ENCODE results near the gene TRPT1.
"Not testable (repeated sequence)": the region's sequence is repeated elsewhere in the genome, so short reads cannot be mapped to it uniquely, and the experiment has no call there.

The TRPT1 gene

DNA sequence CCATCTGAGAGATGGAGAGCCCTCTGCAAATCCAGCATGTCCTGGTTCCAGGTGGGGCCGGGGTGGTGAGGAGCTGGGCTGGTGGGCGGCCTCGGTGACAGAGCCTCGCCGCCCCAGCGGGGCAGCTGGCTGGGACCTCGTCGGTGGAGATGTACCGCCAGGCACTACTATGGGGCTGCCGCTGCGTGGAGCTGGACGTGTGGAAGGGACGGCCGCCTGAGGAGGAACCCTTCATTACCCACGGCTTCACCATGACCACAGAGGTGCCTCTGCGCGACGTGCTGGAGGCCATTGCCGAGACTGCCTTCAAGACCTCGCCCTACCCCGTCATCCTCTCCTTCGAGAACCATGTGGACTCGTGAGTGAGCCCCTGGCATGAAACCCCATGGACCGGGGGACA is 32.4 kb upstream of the TRPT1 start:
- DNase-seq, result no peak

DNA sequence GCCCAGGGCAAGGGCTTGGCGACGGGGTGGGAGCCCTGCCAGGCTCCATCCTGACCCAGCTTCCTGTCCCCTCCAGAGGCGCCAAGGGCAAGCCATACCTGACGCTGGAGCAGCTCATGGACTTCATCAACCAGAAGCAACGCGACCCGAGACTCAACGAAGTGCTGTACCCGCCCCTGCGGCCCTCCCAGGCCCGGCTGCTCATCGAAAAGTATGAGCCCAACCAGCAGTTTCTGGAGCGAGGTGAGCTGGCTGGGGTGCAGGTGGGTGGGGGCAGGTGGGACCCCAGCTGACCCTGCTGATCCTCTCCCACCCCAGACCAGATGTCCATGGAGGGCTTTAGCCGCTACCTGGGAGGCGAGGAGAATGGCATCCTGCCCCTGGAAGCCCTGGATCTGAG is 30.3 kb upstream of the TRPT1 start:
- no peak for DNase-seq

DNA sequence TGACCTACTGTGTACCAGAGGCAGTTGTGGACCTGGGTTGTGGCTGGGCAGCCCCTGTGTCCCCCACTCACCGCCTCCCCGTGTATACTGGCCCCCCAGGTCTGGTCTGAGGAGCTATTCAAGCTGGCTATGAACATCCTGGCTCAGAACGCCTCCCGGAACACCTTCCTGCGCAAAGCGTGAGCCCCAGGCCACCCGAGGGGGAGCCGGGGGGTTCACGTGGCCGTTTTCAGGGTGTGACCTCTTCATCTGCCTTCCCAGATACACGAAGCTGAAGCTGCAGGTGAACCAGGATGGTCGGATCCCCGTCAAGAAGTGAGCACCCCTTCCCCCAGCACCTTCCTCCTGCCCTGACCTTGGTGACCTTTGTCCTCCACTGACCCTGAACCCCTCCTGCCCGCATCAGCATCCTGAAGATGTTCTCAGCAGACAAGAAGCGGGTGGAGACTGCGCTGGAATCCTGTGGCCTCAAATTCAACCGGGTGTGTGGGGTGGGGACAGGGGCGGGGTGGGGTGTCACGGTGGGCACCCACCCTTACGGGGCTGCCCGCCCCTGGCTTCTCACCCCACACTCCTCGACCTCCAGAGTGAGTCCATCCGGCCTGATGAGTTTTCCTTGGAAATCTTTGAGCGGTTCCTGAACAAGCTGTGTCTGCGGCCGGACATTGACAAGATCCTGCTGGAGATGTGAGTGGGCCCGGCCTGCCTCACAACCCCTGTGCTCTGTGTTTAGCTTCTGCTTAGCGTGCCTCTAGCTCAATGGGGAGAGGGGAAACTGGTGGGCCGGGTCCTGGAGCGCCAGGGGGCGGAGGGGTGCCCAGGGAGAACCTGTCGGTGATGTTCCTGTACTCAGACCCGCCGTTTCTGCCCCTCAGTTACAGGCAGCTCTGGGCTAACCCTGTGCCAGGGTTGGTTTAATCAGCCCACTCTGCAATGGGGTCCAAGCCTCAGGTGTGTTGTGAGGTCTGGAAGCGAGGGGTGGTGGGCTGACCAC is 29.4 kb upstream of the TRPT1 start:
- no peak for DNase-seq

DNA sequence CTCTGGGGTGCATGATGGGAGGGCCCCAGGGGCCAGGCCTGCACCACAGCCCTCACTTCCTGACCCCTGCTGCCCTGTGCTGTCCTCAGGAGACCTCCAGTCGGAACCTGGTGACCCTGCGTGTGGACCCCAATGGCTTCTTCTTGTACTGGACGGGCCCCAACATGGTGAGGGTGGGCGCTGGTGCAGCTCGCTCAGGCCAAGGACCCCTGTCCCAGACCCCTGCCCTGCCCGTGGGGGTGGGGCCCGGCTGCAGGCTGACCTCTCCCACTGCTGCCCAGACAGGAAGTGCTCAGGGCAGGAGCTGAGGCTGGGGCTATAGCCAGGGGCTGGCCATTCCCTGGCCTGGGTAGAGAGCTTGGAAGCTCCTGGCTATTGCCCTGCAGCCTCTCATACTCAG is 28.3 kb upstream of the TRPT1 start:
- no peak for DNase-seq

DNA sequence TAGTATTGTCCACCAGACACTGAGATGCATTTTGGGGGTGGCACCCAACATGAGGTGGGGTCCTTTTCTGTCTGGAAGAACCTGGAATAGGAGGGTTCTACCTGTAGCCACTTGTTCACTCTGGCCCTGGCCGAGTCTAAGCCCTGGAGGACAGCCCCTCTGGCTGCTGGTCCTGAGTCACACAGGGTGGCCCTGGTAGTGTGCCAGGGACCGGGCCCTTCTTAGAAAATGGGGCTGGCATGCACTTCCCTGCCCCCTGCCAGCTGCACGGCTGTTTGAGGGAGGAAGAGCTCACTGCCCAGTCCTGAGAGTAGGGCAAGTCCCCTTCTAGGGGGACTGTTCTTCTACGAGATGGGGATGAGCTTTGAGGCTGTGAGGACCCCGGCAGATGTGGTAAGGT is 27.5 kb upstream of the TRPT1 start:
- no peak for DNase-seq

GRCh38 chr11:64253043-64253442 is 27.1 kb upstream of the TRPT1 start:
- DNase-seq, result no peak

DNA sequence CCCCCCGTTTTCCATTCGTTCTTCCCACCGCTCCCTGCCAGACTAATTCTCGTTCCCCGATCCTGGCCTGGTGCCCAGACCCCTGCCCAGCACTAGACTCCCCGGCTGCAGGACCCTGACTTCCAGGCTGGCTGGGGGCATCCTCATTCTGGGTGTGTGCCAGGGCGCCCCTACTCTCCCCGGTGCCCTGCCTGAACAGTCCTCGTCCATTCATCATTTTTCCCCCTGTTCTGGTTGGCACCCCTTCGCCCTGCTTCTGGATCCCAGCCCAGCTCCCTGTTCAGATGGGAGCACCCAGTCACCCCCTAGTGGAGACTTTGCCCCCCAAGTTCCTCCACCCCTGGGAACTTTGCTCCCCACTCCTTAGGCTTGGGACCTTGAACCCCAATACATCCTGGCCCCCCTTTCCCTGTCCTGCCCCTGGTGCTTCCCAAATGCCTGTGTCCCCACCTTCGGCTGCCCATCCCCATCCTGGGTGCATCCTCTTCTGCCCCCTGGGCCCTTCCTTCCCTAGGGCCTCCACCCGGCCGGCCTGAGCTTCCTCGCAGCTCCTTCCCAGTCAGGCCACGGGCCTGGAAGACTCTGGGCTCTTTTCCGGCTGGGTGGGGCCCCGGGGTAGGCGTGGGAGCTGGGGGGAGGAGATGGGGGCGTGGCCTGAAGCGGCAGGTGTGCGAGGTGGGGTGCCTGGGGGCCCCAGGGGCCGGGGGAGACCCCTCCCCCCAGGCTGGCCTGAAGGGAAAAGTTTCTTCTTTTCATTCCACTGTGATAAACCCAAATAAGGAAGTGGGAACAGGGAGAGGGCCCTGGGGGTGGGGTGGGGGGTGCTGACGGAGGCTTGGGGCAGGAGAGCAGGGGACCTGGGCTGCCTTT is 26.3 kb upstream of the TRPT1 start:
- peak in 1 of 2 experiments; percentile 20 for DNase-seq

- DNase-seq, result no peak
Measured at GRCh38 chr11:64251753-64252002, 25.7 kb upstream of the TRPT1 start.

DNA sequence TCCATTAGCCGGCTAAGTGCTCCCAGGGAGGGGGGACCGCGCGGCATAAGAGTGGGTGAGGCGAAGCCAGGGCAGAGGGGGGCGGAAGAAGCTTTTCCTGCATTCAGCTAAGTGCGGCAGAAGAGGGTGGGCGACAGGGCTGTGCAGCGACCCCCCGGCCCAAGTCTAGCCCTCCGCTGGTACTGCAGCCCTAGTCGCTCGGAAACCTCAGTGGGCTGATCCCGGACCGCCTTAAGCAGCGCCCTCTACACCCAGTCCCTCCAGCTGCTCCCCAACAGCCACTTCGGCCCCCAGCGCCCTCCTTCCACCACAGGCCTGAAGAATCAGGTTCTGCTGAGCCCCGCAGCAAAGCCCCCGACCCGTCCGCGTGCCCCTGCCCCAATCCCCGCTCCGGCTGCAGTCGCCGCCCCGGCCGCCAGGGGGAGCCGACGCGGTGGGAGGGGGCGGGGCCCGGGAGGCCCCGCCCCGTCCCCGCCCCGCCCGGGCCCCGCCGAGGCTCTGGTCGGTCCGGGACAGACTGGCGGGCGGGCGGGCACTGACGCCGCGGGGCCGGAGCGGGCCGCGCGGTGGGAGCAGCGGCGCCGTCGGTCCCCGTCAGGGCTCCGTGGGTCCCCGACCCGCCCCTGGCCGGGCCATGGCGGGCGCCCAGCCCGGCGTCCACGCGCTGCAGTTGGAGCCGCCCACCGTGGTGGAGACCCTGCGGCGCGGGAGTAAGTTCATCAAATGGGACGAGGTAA is 25.2 kb upstream of the TRPT1 start, which contains the start of gene PLCB3:
Gene PLCB3 (plus strand): TSS at position 515 of the 737 bp plus-strand sequence. CDS start 120 bp downstream, at position 635.
- peak; percentile 19 to 31 for DNase-seq

- DNase-seq, result no peak
Measured at GRCh38 chr11:64250415-64251015, 24.5 kb upstream of the TRPT1 start.

DNA sequence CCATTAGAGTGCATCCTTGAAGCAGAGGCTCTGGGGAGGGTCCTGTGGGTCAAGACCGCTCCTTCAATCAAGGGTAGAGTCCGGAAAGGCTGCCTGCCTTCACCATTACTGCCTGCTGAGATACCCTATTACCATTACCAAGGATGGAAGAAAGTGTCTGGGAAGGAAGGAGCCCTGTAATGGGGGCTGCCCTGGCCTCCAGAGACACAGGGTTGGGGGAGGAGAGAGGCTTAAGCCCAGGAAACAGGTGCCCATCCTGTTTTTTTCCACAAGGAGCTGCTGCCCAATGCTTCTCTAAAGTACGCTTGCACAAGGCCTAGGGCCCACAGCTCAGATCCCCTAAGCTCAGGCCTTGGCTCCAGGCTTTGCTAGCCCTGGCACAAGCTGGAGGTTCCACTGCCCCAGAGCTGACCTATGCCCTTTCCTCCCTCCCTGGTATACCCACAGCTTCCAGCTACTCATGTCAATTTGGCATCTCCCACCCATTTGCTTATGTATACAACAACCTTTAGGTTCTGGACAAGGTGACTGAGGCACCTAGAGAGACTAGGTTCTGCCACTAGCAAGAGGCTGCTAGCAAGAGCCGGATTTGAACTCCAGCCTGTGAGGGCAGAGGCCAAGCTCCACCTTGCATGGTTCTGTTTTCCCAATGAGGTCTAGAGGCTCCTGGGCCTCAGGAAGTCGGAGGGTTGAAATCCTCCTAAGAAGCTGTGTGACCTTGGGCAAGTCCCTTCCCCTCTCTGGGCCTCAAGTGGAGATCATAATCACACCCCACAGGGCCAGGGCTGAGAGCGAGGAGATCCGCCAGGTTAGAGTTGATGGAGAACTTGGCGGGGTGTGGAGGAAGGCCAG is 23.8 kb upstream of the TRPT1 start:
- no peak for DNase-seq

DNA sequence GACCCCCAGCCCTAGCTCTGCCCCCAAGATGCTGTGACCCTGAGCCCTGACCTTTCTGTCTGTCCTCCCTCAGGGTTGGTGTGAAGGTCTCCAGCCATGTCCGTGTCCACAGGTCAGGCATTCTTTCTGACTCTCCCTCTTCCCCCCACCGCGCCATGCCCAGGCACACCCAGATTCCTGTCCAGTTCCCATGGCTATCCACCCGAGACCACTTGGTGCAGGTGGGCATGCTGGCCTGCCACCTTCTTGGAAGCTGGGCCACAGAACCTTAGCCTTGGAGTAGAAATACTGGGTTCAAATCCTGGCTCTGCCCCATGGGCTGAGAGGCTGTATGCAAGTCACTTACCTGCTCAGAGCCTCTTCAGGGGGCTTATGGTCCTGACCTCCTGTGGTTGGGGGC is 23.1 kb upstream of the TRPT1 start:
- DNase-seq, result no peak

DNA sequence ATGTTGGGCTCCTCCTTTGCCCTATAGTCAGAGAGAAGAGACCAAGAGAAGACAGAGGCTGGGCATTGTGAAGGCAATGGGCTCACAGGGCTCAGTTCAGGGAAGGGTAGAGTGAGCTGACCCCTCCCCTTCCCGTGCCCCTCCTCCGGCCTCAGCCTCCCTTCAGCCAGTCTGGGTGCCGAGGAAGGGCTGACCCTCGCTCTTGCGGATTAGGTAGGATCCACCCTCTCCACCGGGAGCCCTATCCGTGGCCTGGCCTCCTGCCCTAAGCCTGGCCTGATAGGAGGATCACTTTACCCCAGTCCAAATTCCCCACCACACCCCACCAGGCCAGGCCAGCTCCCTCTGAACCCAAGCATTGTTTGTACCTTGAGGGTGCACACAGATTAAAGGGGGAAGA is 22.6 kb upstream of the TRPT1 start:
- no peak for DNase-seq

DNA sequence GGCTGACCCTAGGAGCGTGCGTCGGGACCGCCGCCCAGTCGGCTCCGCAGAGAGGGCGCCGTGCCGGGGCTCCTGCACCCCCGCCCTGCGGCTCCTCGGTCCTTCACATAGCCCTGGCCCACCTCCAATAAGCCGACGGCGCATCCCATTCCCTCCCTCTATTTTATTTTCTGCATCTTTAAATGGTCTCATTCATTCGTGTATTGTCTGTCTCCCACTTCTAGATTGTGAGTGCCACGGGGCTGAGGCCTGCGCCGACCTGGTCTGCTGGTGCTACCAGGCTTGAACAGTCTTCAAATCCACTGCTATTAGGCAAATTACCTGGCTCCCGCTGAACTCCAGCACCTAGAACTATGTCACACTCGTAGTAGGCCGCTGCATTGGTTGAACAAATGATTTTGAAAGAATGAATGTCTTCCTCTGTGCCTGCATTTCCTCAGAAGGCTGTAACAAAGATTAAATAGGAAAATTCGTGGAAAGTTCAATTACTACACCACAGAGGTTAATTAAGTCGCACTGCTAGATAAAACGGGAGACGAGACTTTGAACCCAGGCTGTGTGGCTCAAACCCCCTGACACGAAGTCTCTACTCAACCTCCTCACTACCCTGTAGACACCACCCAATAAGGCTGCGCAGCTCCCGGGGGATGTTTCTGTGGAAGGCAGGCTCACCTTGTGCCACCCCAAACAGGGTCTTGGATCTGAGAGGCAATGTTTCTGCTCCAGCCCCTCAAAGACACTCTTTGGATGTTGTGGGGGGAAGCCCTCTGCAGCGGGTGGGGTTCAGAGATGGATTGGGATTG is 21.9 kb upstream of the TRPT1 start:
- no peak for DNase-seq

DNA sequence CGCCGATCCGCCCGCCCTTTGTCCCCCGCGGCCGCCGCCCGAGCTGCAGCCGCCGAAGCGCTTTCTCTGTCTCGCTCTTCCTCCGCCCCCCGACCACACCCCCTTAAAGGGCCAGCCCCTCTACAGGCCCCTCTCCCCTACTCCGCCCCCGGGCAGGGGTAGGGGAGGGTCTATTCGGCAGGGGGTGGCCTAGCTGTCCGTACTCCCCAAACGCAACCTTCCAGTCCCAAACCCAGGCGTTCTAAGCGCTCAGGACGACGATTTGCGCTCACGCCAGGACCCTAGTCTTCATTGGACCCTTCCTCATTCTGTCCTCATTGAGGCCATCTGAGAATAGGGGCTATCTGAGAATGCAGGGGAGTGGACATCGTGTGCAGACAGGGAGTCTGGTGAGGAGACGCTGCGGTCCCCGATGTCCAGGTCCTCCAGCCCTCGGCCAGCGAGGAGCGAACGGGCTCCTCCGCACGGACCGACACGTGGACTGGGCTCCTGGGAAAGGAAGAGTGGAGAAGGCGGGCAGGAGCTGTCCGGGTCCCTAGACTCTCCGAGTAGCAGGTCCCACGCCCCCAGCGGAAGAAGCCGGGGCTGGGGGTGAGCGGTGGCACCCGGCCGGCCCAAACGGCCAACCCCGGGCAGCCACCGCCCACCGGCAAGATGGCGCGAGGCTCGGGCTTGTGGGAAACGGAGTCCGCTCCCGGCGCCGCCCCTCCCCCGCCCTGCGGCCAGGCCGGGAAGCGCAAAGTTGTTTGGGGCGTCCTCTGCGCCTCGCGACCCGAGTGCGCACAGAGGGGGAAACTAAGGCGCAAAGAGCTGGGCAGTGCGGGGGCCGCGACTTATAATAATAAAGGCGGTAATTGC is 21.1 kb upstream of the TRPT1 start, which contains the start of gene PPP1R14B:
Gene PPP1R14B (minus strand): TSS at position 73 of the 858 bp plus-strand sequence. CDS start 270 bp downstream, outside the sequence.
- DNase-seq, result peak; percentile 74 to 81

GRCh38 chr11:64246621-64246870 is 20.6 kb upstream of the TRPT1 start:
- not testable (repeated sequence) for DNase-seq

DNA sequence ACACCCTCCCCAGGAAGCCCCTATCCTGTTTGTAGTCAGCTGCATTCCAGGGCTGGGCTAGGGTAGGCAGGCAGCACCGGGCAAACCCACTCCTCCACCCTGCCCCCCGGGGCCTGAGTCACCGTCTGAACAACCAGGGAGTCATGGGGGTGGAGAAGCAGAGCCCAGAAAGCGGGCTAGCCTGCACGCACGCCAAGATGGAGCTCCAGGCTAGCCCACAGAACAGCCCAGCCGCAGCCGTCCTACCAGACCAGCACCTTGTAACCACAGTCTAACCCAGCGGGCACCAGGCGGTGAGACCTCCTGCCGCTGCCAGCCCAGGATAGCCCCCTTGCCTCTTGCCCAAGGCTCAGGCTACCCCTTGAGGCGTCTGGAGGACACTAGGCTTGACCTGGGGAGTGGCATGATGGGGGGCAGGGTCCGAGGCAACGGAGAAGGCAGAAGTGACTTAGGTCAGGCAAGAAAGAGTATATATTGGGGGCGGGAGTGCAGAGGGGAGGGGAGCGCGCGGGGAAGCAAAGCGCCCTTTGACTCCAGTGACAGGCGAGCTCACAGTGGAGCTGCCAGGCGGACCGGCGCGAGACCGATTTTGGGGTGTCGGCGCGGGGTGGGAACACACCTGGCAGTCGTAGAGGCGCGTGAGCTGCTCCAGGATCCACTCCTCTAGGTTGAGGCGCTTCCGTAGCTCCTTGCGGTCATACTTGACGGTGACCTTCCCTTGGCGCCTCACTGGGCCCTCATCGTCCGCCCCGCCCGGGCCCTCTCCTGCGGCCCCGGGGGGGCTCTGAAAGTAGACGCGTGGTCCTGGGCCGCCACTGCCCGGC is 20.0 kb upstream of the TRPT1 start:
- DNase-seq, result peak; percentile 25 to 60

GRCh38 chr11:64245401-64245796 is 19.4 kb upstream of the TRPT1 start:
- peak; percentile 62 to 75 for DNase-seq

- no peak for DNase-seq
Measured at GRCh38 chr11:64244966-64245365, 19.0 kb upstream of the TRPT1 start.

Measured in NCI-H2081 (cell line).